Esophagus squamous epithelium (tissue), 4 donors: Measurements from ENCODE around the gene TMEM50B.

Source experiments
- CTCF ChIP-seq, 6 experiments: fragments of 450-650 bp in 4 of 6; fragments of 200-600 bp in 2 of 6; sonication (generic) in 2 of 6; IDR thresholded peaks; one replicate each; pipeline ENCODE4 v1.5.1; 2016 to 2019; ENCODE audit warnings: antibody characterized with exemption in 6 of 6, mild to moderate bottlenecking in 4 of 6, moderate library complexity in 4 of 6
- POLR2A ChIP-seq, 4 donors: fragments of 450-650 bp; IDR thresholded peaks; one replicate each; pipeline ENCODE4 v1.6.1; 2017; ENCODE audit warnings: antibody characterized with exemption in 4 of 4, mild to moderate bottlenecking in 4 of 4, moderate library complexity in 3 of 4

GRCh38 chr21:33430858-33431257, 48.9 kb downstream of the TMEM50B start:
- no peak for TF ChIP-seq CTCF (IDR thresholded peaks at IDR 0.05)
- no peak for TF ChIP-seq POLR2A (IDR thresholded peaks at IDR 0.05)
